Upper lobe of left lung (tissue), 4 donors: ENCODE data around the gene BARX2.

Experiments
- CTCF ChIP-seq, 6 experiments: fragments of 450-650 bp in 4 of 6; fragments of 200-600 bp in 2 of 6; sonication (generic) in 2 of 6; IDR thresholded peaks; one replicate each; pipeline ENCODE4 v1.5.1; 2016 to 2019; ENCODE audit warnings: antibody characterized with exemption in 6 of 6
- POLR2A ChIP-seq, 4 donors: fragments of 450-650 bp; IDR thresholded peaks; one replicate each; pipeline ENCODE4 v1.5.1; 2016 to 2017; ENCODE audit warnings: antibody characterized with exemption in 4 of 4, mild to moderate bottlenecking in 2 of 4
- POLR2AphosphoS5 ChIP-seq, 2 donors: sonication (generic); formaldehyde crosslinking; IDR thresholded peaks; one replicate each; pipeline ENCODE4 v1.5.1; 2017; ENCODE audit warnings: antibody characterized with exemption in 2 of 2

GRCh38 chr11:129434641-129435498, 59.2 kb downstream of the BARX2 start:
- TF ChIP-seq POLR2AphosphoS5 (IDR thresholded peaks at IDR 0.05) (no peak), CTCF (IDR thresholded peaks at IDR 0.05) (no peak), POLR2A (IDR thresholded peaks at IDR 0.05) (no peak)
